Measurements from ENCODE around the gene SRP68. TPM values are rescaled to one million over a fixed set of nuclear protein-coding genes. Genes with fewer than 3 reads are reported as not detected.

SRP68 gene
- total and polyA plus RNA-seq, 2 of the 8 experiments (the other 6 are each of a cell fraction or from before 2014, with no cell fraction given) = 57.7 to 83.5 TPM

DNA sequence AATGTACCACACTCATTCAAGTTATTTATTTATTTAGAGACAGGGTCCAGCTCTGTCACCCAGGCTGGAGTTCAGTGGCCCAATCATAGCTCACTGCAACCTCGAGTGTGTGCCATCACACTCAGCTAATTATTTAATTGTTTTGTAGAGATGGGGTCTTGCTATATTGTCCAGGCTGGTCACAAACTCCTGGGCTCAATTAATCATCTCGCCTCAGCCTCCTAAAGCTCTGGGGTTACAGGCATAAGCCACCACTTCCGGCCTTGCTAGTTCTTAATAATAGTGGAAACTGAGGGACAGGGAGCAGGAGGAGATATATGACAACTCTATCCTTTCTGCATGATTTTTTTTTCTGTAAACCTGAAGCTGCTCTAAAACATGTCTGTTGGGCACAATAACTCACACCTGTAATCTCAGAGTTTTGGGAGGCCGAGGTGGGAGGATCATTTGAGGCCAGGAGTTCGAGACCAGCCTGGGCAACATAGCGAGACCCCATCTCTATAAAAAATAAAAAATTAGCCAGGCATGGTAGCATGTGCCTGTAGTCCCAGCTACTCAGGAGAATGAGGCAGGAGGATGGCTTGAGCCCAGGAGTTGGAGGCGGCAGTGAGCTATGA, 42.9 kb upstream of the SRP68 start:
- Histone ChIP-seq H3K4me2 (ENCODE audit: insufficient read depth in 1 of 2, low read depth in 2 of 2, low read length in 2 of 2) (no peak overlapping the region), H2BK12ac (ENCODE audit: low read depth, low read length) (no peak overlapping the region), H2AK5ac (ENCODE audit: low read depth, low read length) (no peak overlapping the region), H3K23ac (ENCODE audit: insufficient read length) (no peak overlapping the region), H3K79me1 (ENCODE audit: low read depth, low read length) (no peaks in the 10 kb centered on the region), H3K18ac (ENCODE audit: extremely low read depth, low read length) (no peak overlapping the region), H3K4me1 (replicated peaks in 1 of 4; ENCODE audit: control insufficient read depth in 3 of 4, insufficient read depth in 4 of 4, low read length in 3 of 4) (peaks cover 1 to 8% (median 5%) of the 10 kb centered on the region in 4 experiments; a peak in 5 of 7 replicates), H3K14ac (ENCODE audit: insufficient read length) (no peak overlapping the region), H3K4ac (replicated peaks; ENCODE audit: insufficient read length, low read depth, low read length) (no peak overlapping the region), H2BK120ac (replicated peaks; ENCODE audit: low read depth, low read length) (no peak overlapping the region), H3K27me3 (replicated peaks in 1 of 4; ENCODE audit: control insufficient read depth in 3 of 4, extremely low read depth in 1 of 4, insufficient read depth in 3 of 4, low read length in 3 of 4) (no peaks in the 10 kb centered on the region; a peak in 1 of 7 replicates), H3K9me3 (ENCODE audit: insufficient read depth in 2 of 2, low read depth in 1 of 2, low read length in 1 of 2) (no peaks in the 10 kb centered on the region), H2BK5ac (ENCODE audit: low read depth, low read length) (no peak overlapping the region), H2AFZ (ENCODE audit: low read length) (no peak overlapping the region), H3K36me3 (ENCODE audit: control insufficient read depth in 2 of 4, insufficient read depth in 4 of 4, low read length in 3 of 4) (no peaks in the 10 kb centered on the region), H3K4me3 (ENCODE audit: extremely low read depth in 1 of 4, insufficient read depth in 2 of 4, low read depth in 3 of 4, low read length in 4 of 4) (no peak overlapping the region), H4K5ac (ENCODE audit: insufficient read length, low read depth, low read length) (no peak overlapping the region), H3K56ac (replicated peaks; ENCODE audit: insufficient read length, low read depth, low read length) (no peak overlapping the region), H3K27ac (ENCODE audit: low read depth, low read length) (no peak overlapping the region), H3K23me2 (ENCODE audit: low read depth, low read length) (peaks cover 2% of the 10 kb centered on the region; the same call in 1 of the 2 replicates), H3K79me2 (ENCODE audit: control insufficient read depth in 1 of 2, insufficient read depth in 2 of 2, low read length in 2 of 2) (no peaks in the 10 kb centered on the region), H4K20me1 (replicated peaks in 1 of 2; ENCODE audit: control insufficient read depth in 1 of 2, insufficient read depth in 2 of 2, low read length in 2 of 2) (no peaks in the 10 kb centered on the region), H4K91ac (replicated peaks; ENCODE audit: insufficient read length, low read length) (no peak overlapping the region), H2BK20ac (ENCODE audit: low read length) (no peak overlapping the region), H3K9ac (replicated peaks in 1 of 4; ENCODE audit: extremely low read depth in 1 of 4, low read depth in 3 of 4, low read length in 3 of 4) (no peak overlapping the region), H4K8ac (ENCODE audit: extremely low read depth, insufficient read depth, low read length) (no peak overlapping the region), H2BK15ac (ENCODE audit: low read length) (no peak overlapping the region)
- CTCF ChIA-PET (ENCODE audit: partially characterized antibody) = interaction anchor here (0.7 to 41.5 kb wide), 12 partner anchors 9 to 164 kb away, joined by 3 to 778 read pairs (median 4); partner anchors contain the start of genes EXOC7 and FOXJ1
- TF ChIP-seq JUN (IDR thresholded peaks at IDR 0.05; ENCODE audit: low read depth, low read length) (no peak), CBX5 (IDR thresholded peaks at IDR 0.05; ENCODE audit: low read depth, low read length) (no peak), BACH1 (IDR thresholded peaks at IDR 0.05; ENCODE audit: low read length) (no peak)
- POLR2A ChIA-PET (ENCODE audit: partially characterized antibody) = interaction anchor here (1.2 kb wide), 1 partner anchor 36 kb away, joined by 3 read pairs; the partner anchor contains the start of gene ZACN
- 92% methylated on average over 7 of the region's 7 CpGs; no CpG with 5 or more reads in 1 of the 2 experiments for WGBS, 2 experiments (ENCODE audit: extremely low coverage in 1 of 2, insufficient coverage in 1 of 2, insufficient read length in 1 of 2, insufficient replicate concordance in 2 of 2, low coverage in 1 of 2, low lambda C conversion rate in 2 of 2, missing lambda C conversion rate in 1 of 2)
- DNase-seq (ENCODE audit: low read depth in 1 of 2, low spot score in 2 of 2) (no peak), FAIRE-seq (no peak)

All from H1 (cell line).